ENCODE results near the gene HBS1L.

- TF ChIP-seq POLR2A (IDR thresholded peaks at IDR 0.05) = no peak
- TF ChIP-seq, protein P1, sequence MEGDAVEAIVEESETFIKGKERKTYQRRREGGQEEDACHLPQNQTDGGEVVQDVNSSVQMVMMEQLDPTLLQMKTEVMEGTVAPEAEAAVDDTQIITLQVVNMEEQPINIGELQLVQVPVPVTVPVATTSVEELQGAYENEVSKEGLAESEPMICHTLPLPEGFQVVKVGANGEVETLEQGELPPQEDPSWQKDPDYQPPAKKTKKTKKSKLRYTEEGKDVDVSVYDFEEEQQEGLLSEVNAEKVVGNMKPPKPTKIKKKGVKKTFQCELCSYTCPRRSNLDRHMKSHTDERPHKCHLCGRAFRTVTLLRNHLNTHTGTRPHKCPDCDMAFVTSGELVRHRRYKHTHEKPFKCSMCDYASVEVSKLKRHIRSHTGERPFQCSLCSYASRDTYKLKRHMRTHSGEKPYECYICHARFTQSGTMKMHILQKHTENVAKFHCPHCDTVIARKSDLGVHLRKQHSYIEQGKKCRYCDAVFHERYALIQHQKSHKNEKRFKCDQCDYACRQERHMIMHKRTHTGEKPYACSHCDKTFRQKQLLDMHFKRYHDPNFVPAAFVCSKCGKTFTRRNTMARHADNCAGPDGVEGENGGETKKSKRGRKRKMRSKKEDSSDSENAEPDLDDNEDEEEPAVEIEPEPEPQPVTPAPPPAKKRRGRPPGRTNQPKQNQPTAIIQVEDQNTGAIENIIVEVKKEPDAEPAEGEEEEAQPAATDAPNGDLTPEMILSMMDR (IDR thresholded peaks at IDR 0.05) = no peak
These were observed 48.2 kb downstream of the HBS1L start for GRCh38 chr6:135006386-135006914.

All from ovary (tissue), 3 donors.